OCI-LY7 (cell line): ENCODE data around the gene USP34.

Experiments
- EZH2phosphoT487 ChIP-seq: fragments of 200-600 bp; sonication (generic); IDR thresholded peaks from 2 replicates; pipeline ENCODE4 v1.6.1; 2018; ENCODE audit warnings: low read depth, borderline replicate concordance, mild to moderate bottlenecking, mixed run types, antibody characterized with exemption, low read length, moderate library complexity, mixed read lengths
- TF ChIP-seq, protein P1 (sequence below): fragments of 200-600 bp; sonication (generic); conservative IDR thresholded peaks from 2 replicates; pipeline ENCODE4 v1.5.1; 2014; ENCODE audit warnings: mild to moderate bottlenecking, antibody characterized with exemption, low read length, moderate library complexity, mixed read lengths

DNA sequence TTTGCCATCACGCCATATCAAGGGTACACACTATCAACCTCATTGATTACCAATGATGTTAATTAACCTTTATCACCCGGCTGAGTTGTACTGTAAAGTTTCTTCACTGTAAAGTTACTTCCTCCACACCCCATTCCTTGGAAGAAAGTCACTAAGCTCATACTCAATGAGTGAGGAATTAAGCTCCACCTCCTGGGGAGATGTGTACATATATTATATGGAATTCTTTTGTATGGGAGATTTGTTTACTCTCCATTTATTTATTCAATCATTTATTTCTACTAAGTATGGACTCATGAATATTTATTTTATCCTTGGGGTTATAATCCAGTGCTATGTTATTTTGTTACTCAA is 252.1 kb downstream of the USP34 start:
- TF ChIP-seq, protein P1, sequence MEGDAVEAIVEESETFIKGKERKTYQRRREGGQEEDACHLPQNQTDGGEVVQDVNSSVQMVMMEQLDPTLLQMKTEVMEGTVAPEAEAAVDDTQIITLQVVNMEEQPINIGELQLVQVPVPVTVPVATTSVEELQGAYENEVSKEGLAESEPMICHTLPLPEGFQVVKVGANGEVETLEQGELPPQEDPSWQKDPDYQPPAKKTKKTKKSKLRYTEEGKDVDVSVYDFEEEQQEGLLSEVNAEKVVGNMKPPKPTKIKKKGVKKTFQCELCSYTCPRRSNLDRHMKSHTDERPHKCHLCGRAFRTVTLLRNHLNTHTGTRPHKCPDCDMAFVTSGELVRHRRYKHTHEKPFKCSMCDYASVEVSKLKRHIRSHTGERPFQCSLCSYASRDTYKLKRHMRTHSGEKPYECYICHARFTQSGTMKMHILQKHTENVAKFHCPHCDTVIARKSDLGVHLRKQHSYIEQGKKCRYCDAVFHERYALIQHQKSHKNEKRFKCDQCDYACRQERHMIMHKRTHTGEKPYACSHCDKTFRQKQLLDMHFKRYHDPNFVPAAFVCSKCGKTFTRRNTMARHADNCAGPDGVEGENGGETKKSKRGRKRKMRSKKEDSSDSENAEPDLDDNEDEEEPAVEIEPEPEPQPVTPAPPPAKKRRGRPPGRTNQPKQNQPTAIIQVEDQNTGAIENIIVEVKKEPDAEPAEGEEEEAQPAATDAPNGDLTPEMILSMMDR: no peak
- TF ChIP-seq EZH2phosphoT487: no peak
